HG03039 (cell line): Measurements from ENCODE around the gene CTPS2.

Experiments used
- ATAC-seq: cut with Tn5 transposase; IDR thresholded peaks from one replicate; pipeline ENCODE4 v1.9.1; 2021; ENCODE audit warnings: mild to moderate bottlenecking, moderate library complexity; ENCODE audit not compliant: unreplicated experiment

CTPS2 gene

DNA sequence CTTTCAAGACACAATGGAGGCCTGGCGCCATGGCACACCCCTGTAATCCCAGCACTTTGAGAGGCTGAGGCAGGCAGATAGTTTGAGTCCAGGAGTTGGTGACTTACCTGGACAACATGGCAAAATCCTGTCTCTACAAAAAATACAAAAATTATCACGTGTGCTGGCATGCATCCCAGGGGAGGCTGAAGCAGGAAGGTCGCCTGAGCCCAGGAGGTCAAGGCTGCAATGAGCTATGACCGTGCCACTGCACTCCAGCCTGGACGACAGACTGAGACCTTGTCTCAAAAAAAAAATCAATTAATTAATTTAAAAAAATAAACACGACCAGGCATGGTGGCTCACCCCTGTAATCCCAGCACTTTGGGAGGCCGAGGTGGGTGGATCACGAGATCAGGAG is 2.0 kb upstream of the CTPS2 start:
- ATAC-seq: no peak

GRCh38 chrX:16711893-16712547 is 449 bp downstream of the CTPS2 start:
- ATAC-seq: peak; percentile 36

- no peak for ATAC-seq
Observed at GRCh38 chrX:16711219-16711811, 1.2 kb downstream of the CTPS2 start.

- ATAC-seq: no peak
Observed at GRCh38 chrX:16708016-16708415, 4.5 kb downstream of the CTPS2 start.

DNA sequence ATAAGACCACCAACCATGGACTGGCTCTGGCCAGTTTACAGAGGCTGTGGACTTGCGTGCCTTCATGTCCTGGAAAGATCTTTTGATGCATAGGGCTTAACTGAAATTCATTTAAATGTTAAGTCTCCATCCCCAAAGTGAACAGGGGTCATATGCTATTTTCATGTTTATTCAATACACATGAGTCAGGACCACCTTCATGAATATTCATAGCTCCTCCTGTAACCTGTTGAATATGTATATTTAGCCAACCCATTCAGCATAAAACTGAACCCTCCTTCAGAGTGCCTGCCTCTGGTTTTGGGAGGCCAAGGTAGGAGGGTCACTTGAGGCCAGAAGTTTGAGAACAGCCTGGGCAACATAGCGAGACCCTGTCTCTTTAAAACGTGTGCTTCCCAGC is 7.1 kb downstream of the CTPS2 start:
- no peak for ATAC-seq

- ATAC-seq: no peak
Observed at GRCh38 chrX:16702700-16703599, 9.5 kb downstream of the CTPS2 start.

GRCh38 chrX:16700734-16701133 is 11.7 kb downstream of the CTPS2 start:
- ATAC-seq: no peak

GRCh38 chrX:16699389-16699788 is 13.1 kb downstream of the CTPS2 start:
- ATAC-seq: no peak

- ATAC-seq: no peak
Observed at GRCh38 chrX:16696956-16697355, 15.5 kb downstream of the CTPS2 start.

DNA sequence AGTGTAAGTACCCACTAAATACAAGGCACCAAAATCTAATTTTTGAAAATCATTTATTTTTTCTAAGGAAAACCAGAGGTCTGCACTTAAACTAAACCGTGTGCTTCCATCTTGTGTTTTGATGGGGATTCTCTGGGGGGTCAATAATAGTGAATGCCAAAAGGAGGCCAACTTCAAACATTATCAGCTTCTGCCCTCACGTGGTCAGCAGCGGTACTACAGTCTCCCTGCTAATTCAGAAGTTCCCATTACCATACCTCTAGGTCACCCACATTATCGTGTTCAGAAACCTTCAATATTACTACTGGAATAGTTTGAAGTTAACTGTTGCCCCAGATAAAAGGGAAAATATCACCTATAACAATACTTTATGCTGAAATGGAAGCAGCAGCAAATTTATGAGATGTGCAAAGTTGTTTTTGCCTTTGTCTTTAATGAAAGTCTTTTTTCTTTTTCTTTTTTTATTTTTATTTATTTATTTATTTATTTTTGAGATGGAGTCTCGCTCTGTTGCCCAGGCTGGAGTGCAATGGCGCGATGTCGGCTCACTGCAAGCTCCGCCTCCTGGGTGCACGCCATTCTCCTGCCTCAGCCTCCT is 17.3 kb downstream of the CTPS2 start:
- no peak for ATAC-seq

GRCh38 chrX:16687514-16687913 is 25.0 kb downstream of the CTPS2 start:
- no peak for ATAC-seq

DNA sequence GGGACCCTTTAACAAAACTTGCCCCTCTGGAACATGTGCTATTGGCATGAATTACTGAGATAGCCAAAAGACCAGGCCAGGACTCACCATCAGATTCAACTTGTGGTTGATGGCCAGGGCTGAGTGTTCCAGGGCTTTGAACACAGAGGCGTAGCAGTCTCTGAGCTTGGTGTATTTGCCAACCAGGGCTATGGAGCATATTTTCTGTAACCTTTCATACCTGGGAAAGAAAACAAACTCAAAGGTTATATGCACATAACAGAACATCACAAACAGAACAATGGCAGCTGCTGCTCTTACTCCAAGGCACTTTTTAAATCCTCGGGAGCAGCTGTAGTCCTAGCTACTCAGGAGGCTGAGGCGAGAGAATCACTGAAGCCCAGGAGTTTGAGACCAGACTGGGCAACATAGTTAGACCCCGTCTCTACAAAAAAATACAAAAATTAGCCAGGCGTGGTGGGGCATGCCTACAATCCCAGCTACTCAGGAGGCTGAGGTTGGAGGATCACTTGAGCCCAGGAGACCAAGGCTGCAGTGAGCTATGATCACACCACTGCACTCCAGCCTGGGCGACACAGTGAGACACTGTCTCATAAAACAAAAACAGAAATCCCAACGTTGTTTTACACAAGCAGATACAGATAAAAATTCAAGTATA is 29.3 kb downstream of the CTPS2 start:
- ATAC-seq: no peak

DNA sequence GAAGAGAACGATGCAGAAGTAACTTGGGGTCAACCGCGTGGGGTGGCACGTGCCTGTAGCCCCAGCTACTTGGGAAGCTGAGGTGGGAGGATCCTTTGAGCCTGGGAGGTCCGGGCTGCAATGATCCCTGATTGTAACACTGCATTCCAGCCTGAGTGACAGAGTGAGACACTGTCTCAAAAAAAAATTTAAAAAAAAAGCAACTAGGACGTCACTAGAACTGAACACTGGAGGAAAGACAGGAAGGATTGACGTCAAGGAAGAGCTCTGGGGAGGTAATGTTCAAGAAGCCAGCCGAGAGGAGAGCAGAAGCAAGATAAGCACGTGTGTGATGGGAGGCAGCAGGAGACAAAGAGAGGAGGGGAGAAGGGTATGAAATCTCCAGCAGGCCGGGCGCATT is 33.8 kb downstream of the CTPS2 start:
- no peak for ATAC-seq

GRCh38 chrX:16671005-16671404 is 41.5 kb downstream of the CTPS2 start:
- ATAC-seq: no peak

GRCh38 chrX:16666541-16666940 is 45.9 kb downstream of the CTPS2 start:
- ATAC-seq: no peak

GRCh38 chrX:16665089-16665488 is 47.4 kb downstream of the CTPS2 start:
- ATAC-seq: no peak

DNA sequence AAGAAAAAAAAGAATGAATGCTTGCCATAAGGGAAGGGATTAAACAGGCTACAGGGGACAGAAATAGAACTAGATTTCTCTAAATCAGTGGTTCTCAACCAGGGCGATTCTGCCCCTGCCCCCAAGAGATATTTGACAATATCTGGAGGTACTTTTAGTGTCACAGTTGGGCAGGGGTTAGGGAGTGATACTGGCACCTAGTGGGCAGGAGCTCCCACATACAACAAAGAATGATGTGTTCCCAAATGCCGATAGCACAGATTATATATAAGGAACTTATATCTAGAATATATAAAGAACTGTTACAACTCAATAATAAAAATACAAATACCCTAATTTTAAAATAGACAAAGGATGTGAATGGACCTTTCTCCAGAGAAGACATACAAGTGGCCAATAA is 47.8 kb downstream of the CTPS2 start:
- ATAC-seq: no peak

DNA sequence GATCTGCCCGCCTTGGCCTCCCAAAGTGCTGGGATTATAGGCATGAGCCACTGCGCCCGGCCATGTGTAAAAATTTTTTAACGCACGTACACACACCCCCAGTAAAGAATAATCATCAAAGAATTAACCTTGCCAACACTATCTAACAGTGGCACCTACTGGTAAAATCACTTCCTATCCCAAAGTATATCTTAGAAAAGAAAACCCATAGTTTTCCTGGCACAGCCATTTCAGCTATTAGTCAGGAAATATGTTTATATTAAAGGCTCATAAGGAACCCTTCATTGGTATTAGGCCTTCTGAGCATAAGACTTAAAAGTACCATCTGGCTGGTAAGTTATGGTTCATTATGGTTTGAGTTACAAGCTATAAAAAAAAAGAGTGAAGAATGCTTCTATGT is 48.4 kb downstream of the CTPS2 start:
- no peak for ATAC-seq

- no peak for ATAC-seq
Observed at GRCh38 chrX:16662402-16662801, 50.1 kb downstream of the CTPS2 start.

DNA sequence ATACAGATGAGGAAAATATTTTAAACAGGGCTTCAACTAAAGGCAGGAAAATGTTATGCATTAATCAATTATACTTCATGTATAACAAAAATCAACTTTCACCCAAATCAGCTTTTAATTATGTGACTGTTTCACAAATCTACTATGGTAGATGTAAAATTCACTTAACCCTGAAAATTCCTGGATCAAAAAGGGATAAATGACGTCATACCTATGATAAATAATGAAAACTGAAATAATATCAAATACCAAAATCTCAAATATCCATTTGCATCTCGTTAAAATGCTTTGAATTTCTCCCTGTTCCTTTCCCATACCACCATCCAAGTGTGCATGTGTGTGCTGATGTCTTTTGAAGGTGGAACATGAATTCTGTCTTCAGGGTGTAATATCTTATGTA is 51.0 kb downstream of the CTPS2 start:
- ATAC-seq: no peak

DNA sequence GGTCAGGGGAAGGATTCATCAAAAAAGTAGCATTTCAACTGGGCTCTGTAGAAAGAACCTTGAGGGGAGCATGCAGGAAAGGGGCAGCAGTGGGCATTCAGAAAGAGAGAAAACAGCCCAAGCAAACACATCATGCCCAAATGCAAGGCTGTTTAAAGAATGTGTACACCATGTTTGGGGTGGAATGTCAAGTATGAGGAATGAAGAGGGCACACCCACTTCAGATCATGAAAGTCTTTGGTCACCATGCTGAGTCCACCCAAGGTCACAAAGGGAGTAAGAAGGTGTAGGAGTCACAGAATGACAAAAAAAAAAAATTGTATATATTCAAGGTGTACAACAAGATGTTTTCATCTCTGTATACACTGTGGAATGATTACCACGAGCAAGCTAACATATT is 53.1 kb downstream of the CTPS2 start:
- no peak for ATAC-seq
